HepG2 (cell line): ENCODE data around the gene RMND5A. TPM values are rescaled to one million over a fixed set of nuclear protein-coding genes. Genes with fewer than 3 reads are reported as not detected.

ENCODE experiments used
- CSRNP1 ChIP-seq: sonication (generic); formaldehyde crosslinking; IDR thresholded peaks from 2 replicates; pipeline ENCODE4 v1.8.1; 2023; ENCODE audit warnings: mild to moderate bottlenecking, missing genetic modification reagents
- GABPA ChIP-seq, 2 experiments: IDR thresholded peaks; 2 replicates each; pipeline ENCODE4 v1.6.1; 2011 to 2016; ENCODE audit warnings: low read depth in 2 of 2, low read length in 1 of 2, missing biosample characterization in 1 of 2, missing genetic modification characterization in 1 of 2
- HINFP ChIP-seq: sonication (generic); formaldehyde crosslinking; IDR thresholded peaks from 2 replicates; pipeline ENCODE4 v1.4.0; 2020; ENCODE audit warnings: low read depth, mild to moderate bottlenecking, missing genetic modification reagents
- HNF1B ChIP-seq: sonication (generic); formaldehyde crosslinking; IDR thresholded peaks from 2 replicates; pipeline ENCODE4 v1.5.1; 2020; ENCODE audit warnings: mild to moderate bottlenecking, moderate library complexity, missing genetic modification reagents
- LBX2 ChIP-seq: sonication (generic); formaldehyde crosslinking; IDR thresholded peaks from 2 replicates; pipeline ENCODE4 v1.5.0; 2020; ENCODE audit warnings: missing genetic modification reagents, mild to moderate bottlenecking, borderline replicate concordance
- MATR3 ChIP-seq: sonication (generic); formaldehyde crosslinking; IDR thresholded peaks from 2 replicates; pipeline ENCODE4 v1.4.0; 2020; ENCODE audit warnings: missing genetic modification reagents
- MXD1 ChIP-seq: sonication (generic); formaldehyde crosslinking; IDR thresholded peaks from 2 replicates; pipeline ENCODE4 v1.4.0; 2020; ENCODE audit warnings: mild to moderate bottlenecking, missing genetic modification reagents
- PAXIP1 ChIP-seq: sonication (generic); formaldehyde crosslinking; conservative IDR thresholded peaks from 2 replicates; pipeline ENCODE4 v1.4.0; 2020; ENCODE audit warnings: mild to moderate bottlenecking, missing genetic modification reagents, moderate library complexity
- SRF ChIP-seq: IDR thresholded peaks from 2 replicates; pipeline ENCODE4 v1.6.1; 2011; ENCODE audit warnings: mild to moderate bottlenecking, low read depth, low read length, moderate library complexity
- TAF1 ChIP-seq: sonication (generic); formaldehyde crosslinking; IDR thresholded peaks from 2 replicates; pipeline ENCODE4 v1.4.0; 2020; ENCODE audit warnings: missing genetic modification reagents
- TFE3 ChIP-seq: IDR thresholded peaks from 2 replicates; pipeline ENCODE4 v1.6.1; 2016
- U2AF2 ChIP-seq: fragments of 200-400 bp; formaldehyde crosslinking; IDR thresholded peaks from 2 replicates; pipeline ENCODE4 v1.6.1; 2017; ENCODE audit warnings: low read depth, mild to moderate bottlenecking, low read length
- ZNF326 ChIP-seq: sonication (generic); formaldehyde crosslinking; IDR thresholded peaks from 2 replicates; pipeline ENCODE4 v1.4.0; 2020; ENCODE audit warnings: missing genetic modification reagents, borderline replicate concordance
- ZNF543 ChIP-seq: sonication (generic); formaldehyde crosslinking; IDR thresholded peaks from 2 replicates; pipeline ENCODE4 v1.4.0; 2020; ENCODE audit warnings: mild to moderate bottlenecking, missing genetic modification reagents
- ZNF562 ChIP-seq: sonication (generic); formaldehyde crosslinking; IDR thresholded peaks from 2 replicates; pipeline ENCODE4 v1.8.0; 2022; ENCODE audit warnings: missing genetic modification reagents, borderline replicate concordance
- ZNF879 ChIP-seq: sonication (generic); formaldehyde crosslinking; IDR thresholded peaks from 2 replicates; pipeline ENCODE4 v1.8.1; 2023; ENCODE audit warnings: missing genetic modification reagents
- polyA plus RNA-seq, 8 experiments: library from polyadenylated mRNA; depleted of rRNA in 3 of 8; stranded (reverse) in 7 of 8; unstranded in 1 of 8; fragments of >200 nt; fragmentation: Illumina TruSeq in 4 of 8; extraction: Trizol in 4 of 8; gene quantifications; 2 replicates each; pipeline versions ENCODE4 v1.2.1 to v1.2.3, GENCODE V29; 2011 to 2016; ENCODE audit warnings: low read depth in 4 of 8, missing spikeins in 1 of 8, mixed read lengths in 1 of 8; ENCODE audit not compliant: insufficient read depth in 1 of 8
- total RNA-seq, 5 experiments: library from RNA; depleted of rRNA; stranded (reverse); fragments of >200 nt; fragmentation: Illumina TruSeq; extraction: Trizol; gene quantifications; 2 replicates each; pipeline ENCODE4 v1.2.3, GENCODE V29; 2016; ENCODE audit warnings: low read depth in 1 of 5

Gene RMND5A
- total and polyA plus RNA-seq, 2 of the 13 experiments (the other 11 are each of a cell fraction or from before 2014, with no cell fraction given), result 31.0 to 66.4 TPM

GRCh38 chr2:86808315-86809161 is 88.4 kb downstream of the RMND5A start (continued):
- 0 out of 2 replicates have a peak, but pooled peaks have one; percentile 66 for TF ChIP-seq CSRNP1 (CRISPR knock-in tag)
- TF ChIP-seq TFE3 (CRISPR knock-in tag), result no peak
- no peak for TF ChIP-seq ZNF543 (CRISPR knock-in tag)
- no peak for TF ChIP-seq ZNF562 (CRISPR knock-in tag)
- no peak for TF ChIP-seq MXD1 (CRISPR knock-in tag)
- no peak for TF ChIP-seq ZNF879 (CRISPR knock-in tag)
- no peak for TF ChIP-seq LBX2
- 0 out of 2 replicates have a peak, but pooled peaks have one; percentile 13 for TF ChIP-seq PAXIP1
- TF ChIP-seq U2AF2, result no peak
- peak; percentile 64; the same call in 1 of the 2 replicates for TF ChIP-seq HNF1B (CRISPR knock-in tag)
- TF ChIP-seq HINFP (CRISPR knock-in tag), result peak; percentile 29; the same call in 1 of the 2 replicates
- TF ChIP-seq SRF, result no peak
- no peak for TF ChIP-seq ZNF326 (CRISPR knock-in tag)
- no peak for TF ChIP-seq MATR3 (CRISPR knock-in tag)
- TF ChIP-seq TAF1, result no peak
- TF ChIP-seq GABPA (IDR thresholded peaks at IDR 0.05; ENCODE audit: low read depth, low read length), result no peak
- 0 out of 2 replicates have a peak, but pooled peaks have one; percentile 7 for TF ChIP-seq GABPA (CRISPR knock-in tag; IDR thresholded peaks at IDR 0.05; ENCODE audit: low read depth)
